B cell (primary cell): ENCODE data around the gene GNG11. TPM values are rescaled to one million over a fixed set of nuclear protein-coding genes. Genes with fewer than 3 reads are reported as not detected.

Experiments used
- ATAC-seq: fragments of 200-7000 bp; cut with Tn5 transposase; one replicate; pipeline ENCODE4 v1.10.0; 2021; ENCODE audit warnings: low read depth, mild to moderate bottlenecking, moderate number of reproducible peaks, moderate library complexity
- CTCF ChIA-PET: fragments of 350-600 bp; sonication (Branson Sonifier 250); formaldehyde crosslinking; loops from one replicate; lab custom pipeline; 2021; ENCODE audit warnings: antibody characterized with exemption, inconsistent platforms; lab: Charles Lee
- POLR2A ChIA-PET: fragments of 350-600 bp; sonication (Branson Sonifier 250); formaldehyde crosslinking; loops from one replicate; lab custom pipeline; 2021; ENCODE audit warnings: antibody characterized with exemption; lab: Charles Lee
- DNase-seq: peaks from one replicate; pipeline ENCODE4 v3.0.0; 2013
- H2AFZ ChIP-seq: 2 replicates; pipeline ENCODE4 v1.6.1; 2012; ENCODE audit warnings: mild to moderate bottlenecking, low read depth, low read length; ENCODE audit not compliant: insufficient read depth, poor library complexity, severe bottlenecking
- H3K27ac ChIP-seq, 2 donors: 1 replicate in 1 of 2; 2 replicates in 1 of 2; pipeline ENCODE4 v1.5.1; 2012 to 2013; ENCODE audit warnings: low read length in 2 of 2, mild to moderate bottlenecking in 2 of 2, moderate library complexity in 1 of 2
- H3K27me3 ChIP-seq, 4 experiments: fragments of 200-600 bp in 1 of 4; sonication (generic) in 1 of 4; replicated peaks in 1 of 4; 1 replicate in 2 of 4; 2 replicates in 2 of 4; pipeline versions ENCODE4 v1.6.1 to v1.7.0; 2013 to 2016; ENCODE audit warnings: low read length in 3 of 4, mild to moderate bottlenecking in 2 of 4, mixed read lengths in 1 of 4, moderate library complexity in 1 of 4; ENCODE audit not compliant: insufficient read depth in 4 of 4, control insufficient read depth in 3 of 4; ENCODE audit errors: control extremely low read depth in 1 of 4
- H3K36me3 ChIP-seq, 2 experiments: replicated peaks in 1 of 2; 1 replicate in 1 of 2; 2 replicates in 1 of 2; pipeline versions ENCODE4 v1.6.1 to v1.7.1; 2013; ENCODE audit warnings: low read length in 1 of 2; ENCODE audit not compliant: insufficient read depth in 2 of 2, control insufficient read depth in 1 of 2; ENCODE audit errors: control extremely low read depth in 1 of 2, extremely low read depth in 1 of 2
- H3K4me1 ChIP-seq, 2 donors: fragments of 200-600 bp in 1 of 2; sonication (generic) in 1 of 2; 1 replicate in 1 of 2; 2 replicates in 1 of 2; pipeline versions ENCODE4 v1.5.1 to v1.6.1; 2013 to 2017; ENCODE audit warnings: low read length in 2 of 2; ENCODE audit not compliant: control insufficient read depth in 2 of 2, insufficient read depth in 2 of 2
- H3K4me2 ChIP-seq: replicated peaks from 2 replicates; pipeline ENCODE3; 2012; ENCODE audit warnings: mild to moderate bottlenecking, low read depth, low read length; ENCODE audit not compliant: poor library complexity, severe bottlenecking
- H3K4me3 ChIP-seq, 5 experiments: fragments of 200-600 bp in 1 of 5; sonication (generic) in 1 of 5; 1 replicate in 3 of 5; 2 replicates in 2 of 5; pipeline versions ENCODE4 v1.5.1 to v1.7.0; 2011 to 2016; ENCODE audit warnings: low read length in 4 of 5, mild to moderate bottlenecking in 4 of 5, low read depth in 2 of 5, control low read depth in 1 of 5, moderate library complexity in 1 of 5; ENCODE audit not compliant: insufficient read depth in 1 of 5; ENCODE audit errors: control extremely low read depth in 1 of 5, extremely low read depth in 1 of 5
- H3K79me2 ChIP-seq: fragments of 200-600 bp; sonication (generic); one replicate; pipeline ENCODE4 v1.6.0; 2016; ENCODE audit warnings: low read length; ENCODE audit not compliant: control insufficient read depth, insufficient read depth
- H3K9ac ChIP-seq: fragments of 200-600 bp; sonication (generic); 2 replicates; pipeline ENCODE4 v1.6.1; 2017; ENCODE audit warnings: mild to moderate bottlenecking, low read length, moderate library complexity
- H3K9me3 ChIP-seq, 3 donors: one replicate each; pipeline versions ENCODE4 v1.6.1 to v1.7.1; 2013; ENCODE audit warnings: low read length in 2 of 3; ENCODE audit not compliant: control insufficient read depth in 2 of 3, insufficient read depth in 1 of 3; ENCODE audit errors: control extremely low read depth in 1 of 3
- H4K20me1 ChIP-seq: 2 replicates; pipeline ENCODE4 v1.6.0; 2012; ENCODE audit warnings: mild to moderate bottlenecking, low read length; ENCODE audit not compliant: insufficient read depth, control insufficient read depth, poor library complexity, severe bottlenecking
- H3K27ac Mint-ChIP-seq: one replicate; pipeline ENCODE4 v1.8.0; 2021; ENCODE audit warnings: mixed read lengths
- H3K27me3 Mint-ChIP-seq: one replicate; pipeline ENCODE4 v1.8.0; 2021; ENCODE audit warnings: mixed read lengths
- H3K4me1 Mint-ChIP-seq: one replicate; pipeline ENCODE4 v1.8.0; 2021; ENCODE audit warnings: mixed read lengths
- H3K4me3 Mint-ChIP-seq: one replicate; pipeline ENCODE4 v1.8.0; 2021; ENCODE audit warnings: mixed read lengths
- H3K9me3 Mint-ChIP-seq: one replicate; pipeline ENCODE4 v1.8.0; 2022; ENCODE audit warnings: mixed read lengths; ENCODE audit not compliant: insufficient read depth
- CTCF ChIP-seq: fragments of 200-600 bp; IDR thresholded peaks from one replicate; pipeline ENCODE4 v1.8.0; 2022; ENCODE audit warnings: antibody characterized with exemption, mild to moderate bottlenecking
- EZH2 ChIP-seq: IDR thresholded peaks from 2 replicates; pipeline ENCODE4 v1.6.1; 2012; ENCODE audit warnings: borderline replicate concordance, low read depth, mild to moderate bottlenecking, moderate library complexity, low read length; ENCODE audit not compliant: insufficient read depth, poor library complexity, severe bottlenecking
- whole genome bisulfite sequencing: methylation state at CpG from one replicate; pipeline ENCODE4 v1.1.5; 2013; ENCODE audit warnings: missing lambda C conversion rate; ENCODE audit not compliant: insufficient coverage; 5-methylcytosine and 5-hydroxymethylcytosine counted together
- intact Hi-C: fragments of 100-400 bp; cut with micrococcal nuclease; formaldehyde crosslinking; loops from one replicate; pipeline ENCODE4 v1.10.0; 2022
- polyA plus RNA-seq: library from polyadenylated mRNA; depleted of rRNA; stranded (reverse); fragments of >200 nt; gene quantifications from 2 replicates; pipeline ENCODE4 v1.2.3, GENCODE V29; 2012
- small RNA-seq: library from RNA; depleted of rRNA; stranded (forward); fragments of <200 nt; gene quantifications from one replicate; pipeline ENCODE3, GENCODE V24; 2012; ENCODE audit warnings: low replicate concordance, low read depth; ENCODE audit not compliant: insufficient read length
- total RNA-seq, 2 donors: library from RNA; stranded (reverse); fragments of 120-200 nt in 1 of 2; gene quantifications; 1 replicate in 1 of 2; 2 replicates in 1 of 2; pipeline versions ENCODE4 v1.2.3 to v1.2.4, GENCODE V29; 2013 to 2022

GNG11 gene
- total and polyA plus RNA-seq, 2 donors (not counting 1 experiment from before 2014, with no cell fraction given): 0.37 to 1.7 TPM

DNA sequence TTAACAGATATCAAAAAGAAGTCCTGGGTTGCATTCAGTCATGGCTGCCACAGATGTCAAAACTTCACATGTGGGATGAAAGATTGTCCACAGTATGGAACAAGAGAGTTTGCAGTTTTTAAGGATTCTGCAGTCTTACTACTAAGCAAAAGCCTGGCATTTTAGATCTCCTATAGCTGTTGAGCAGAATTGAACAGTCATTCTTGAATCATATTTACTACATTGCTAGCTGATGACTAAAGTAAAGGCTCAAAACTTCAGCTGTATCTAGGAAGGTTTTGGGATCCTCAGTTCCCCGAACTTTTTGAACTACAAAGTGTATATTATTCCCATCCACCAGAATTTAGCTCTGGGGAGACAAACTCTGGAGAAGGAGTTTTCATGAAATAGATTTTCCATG is 51.6 kb downstream of the GNG11 start:
- TF ChIP-seq EZH2 (no peak), CTCF (no peak)
- intact Hi-C loops: no loop called here
- no peak overlapping the region for H3K4me2 ChIP-seq
- H3K36me3 ChIP-seq: peaks cover 0 to 4% of the 10 kb centered on the region in 2 experiments
- POLR2A ChIA-PET: no interaction called here
- H3K27me3 ChIP-seq: no peaks in the 10 kb centered on the region
- ATAC-seq (no peak), DNase-seq (no peak)
- H3K79me2 ChIP-seq: no peaks in the 10 kb centered on the region
- H2AFZ ChIP-seq: no peak overlapping the region
- no peaks in the 10 kb centered on the region for H3K9me3 Mint-ChIP-seq
- CTCF ChIA-PET: no interaction called here
- no peaks in the 10 kb centered on the region for H3K27me3 Mint-ChIP-seq
- H4K20me1 ChIP-seq: no peaks in the 10 kb centered on the region
- no peaks in the 10 kb centered on the region for H3K9me3 ChIP-seq
- no peaks in the 10 kb centered on the region for H3K4me1 Mint-ChIP-seq
- no CpG with 5 or more reads among the region's 1 CpG for WGBS
- no peak overlapping the region for H3K27ac Mint-ChIP-seq
- H3K4me1 ChIP-seq: no peaks in the 10 kb centered on the region
- no peak overlapping the region for H3K27ac ChIP-seq
- no peak overlapping the region for H3K4me3 Mint-ChIP-seq
- H3K9ac ChIP-seq: no peak overlapping the region
- H3K4me3 ChIP-seq: no peak overlapping the region

DNA sequence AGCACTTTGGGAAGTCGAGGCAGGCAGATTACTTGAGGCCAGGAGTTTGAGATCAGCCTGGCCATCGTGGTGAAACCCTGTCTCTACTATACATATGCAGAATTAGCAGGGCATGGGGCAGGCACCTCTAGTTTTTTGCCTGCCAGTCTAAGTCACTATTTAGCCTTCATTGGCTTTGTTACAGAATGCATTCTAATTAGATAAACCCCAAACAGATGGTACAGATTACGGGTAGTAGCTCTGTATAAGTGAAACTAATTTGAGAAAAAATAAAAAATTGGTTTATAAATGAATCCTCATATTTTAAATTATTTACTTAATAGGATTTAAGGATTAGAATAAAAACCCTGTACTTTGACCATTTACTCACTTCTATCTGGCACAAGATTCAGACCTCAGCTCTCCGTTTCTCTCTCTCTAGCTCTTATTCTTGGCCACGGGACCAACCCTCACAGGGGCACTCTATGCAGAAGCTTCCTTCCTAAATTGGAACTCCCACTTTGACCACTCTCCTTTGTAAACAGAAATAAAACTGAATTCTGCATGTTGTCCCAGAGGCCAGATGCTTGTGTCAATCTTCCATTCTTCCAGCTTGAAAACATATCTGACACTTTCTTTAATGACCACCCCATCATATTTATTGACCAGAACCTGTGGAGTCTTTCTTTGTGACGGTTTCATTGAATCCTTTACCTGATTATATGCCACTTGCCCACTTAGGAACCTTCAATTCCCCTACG is 55.8 kb downstream of the GNG11 start:
- intact Hi-C loops: no loop called here
- H3K27me3 Mint-ChIP-seq: no peaks in the 10 kb centered on the region
- TF ChIP-seq CTCF: no peak
- no peak for TF ChIP-seq EZH2
- Histone ChIP-seq H3K79me2 (no peaks in the 10 kb centered on the region), H2AFZ (no peak overlapping the region), H3K36me3 (no peaks in the 10 kb centered on the region), H4K20me1 (no peaks in the 10 kb centered on the region), H3K27me3 (no peaks in the 10 kb centered on the region), H3K4me3 (no peak overlapping the region), H3K9ac (no peak overlapping the region), H3K4me2 (no peak overlapping the region), H3K27ac (no peak overlapping the region), H3K9me3 (no peaks in the 10 kb centered on the region), H3K4me1 (no peaks in the 10 kb centered on the region)
- no peak overlapping the region for H3K27ac Mint-ChIP-seq
- no peak for ATAC-seq
- no peak for DNase-seq
- no peaks in the 10 kb centered on the region for H3K9me3 Mint-ChIP-seq
- ChIA-PET CTCF (interaction anchor here (1.0 kb wide), 1 partner anchor 110 kb away, joined by 3 read pairs; no protein-coding TSS in a partner anchor), POLR2A (no interaction called here)
- peaks cover 10% of the 10 kb centered on the region for H3K4me1 Mint-ChIP-seq
- H3K4me3 Mint-ChIP-seq: no peak overlapping the region
- 78% methylated on average over 6 of the region's 7 CpGs for WGBS

Small RNAs within 50 kb of the gene (small RNA-seq; reads per million reads assigned to genes)
- not detected for gene AC002076.2

Other genes with a start within 250 kb of the GNG11 start
- gene TFPI2, start 31.0 kb upstream of the GNG11 start, total RNA-seq: 0.12 and 0.96 TPM in 2 replicates
- gene TFPI2, start 31.0 kb upstream of the GNG11 start, polyA plus RNA-seq: 0.17 and 0.21 TPM in 2 replicates
- gene GNGT1, start 15.2 kb upstream of the GNG11 start, total RNA-seq: not detected in 2 replicates
- not detected in 2 replicates for gene GNGT1, start 15.2 kb upstream of the GNG11 start, polyA plus RNA-seq
- gene BET1, start 82.6 kb downstream of the GNG11 start, total RNA-seq: 36.1 and 40.7 TPM in 2 replicates
- gene BET1, start 82.6 kb downstream of the GNG11 start, polyA plus RNA-seq: 16.0 TPM in 2 replicates